NCI-H1092 (cell line): Measurements from ENCODE around the gene FBXW5.

ENCODE experiments used
- DNase-seq: peaks from one replicate; lab custom pipeline; 2025; lab: John Stamatoyannopoulos, UW

FBXW5 gene

DNA sequence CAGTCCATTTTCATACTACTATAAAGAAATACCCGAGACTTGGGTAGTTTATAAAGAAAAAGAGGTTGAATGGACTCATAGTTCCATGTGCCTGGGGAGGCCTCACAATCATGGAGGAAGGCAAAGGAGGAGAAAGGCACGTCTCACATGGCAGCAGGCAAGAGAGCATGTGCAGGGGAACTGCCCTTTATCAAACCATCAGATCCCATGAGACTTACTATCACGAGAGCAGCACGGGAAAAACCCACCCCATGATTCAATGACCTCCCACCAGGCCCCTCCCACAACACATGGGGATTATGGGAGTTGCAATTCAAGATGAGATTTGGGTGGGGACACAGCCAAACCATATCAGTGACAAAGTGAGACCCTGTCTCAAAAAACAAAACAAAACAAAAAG, 38.3 kb downstream of the FBXW5 start:
- DNase-seq, result no peak

DNA sequence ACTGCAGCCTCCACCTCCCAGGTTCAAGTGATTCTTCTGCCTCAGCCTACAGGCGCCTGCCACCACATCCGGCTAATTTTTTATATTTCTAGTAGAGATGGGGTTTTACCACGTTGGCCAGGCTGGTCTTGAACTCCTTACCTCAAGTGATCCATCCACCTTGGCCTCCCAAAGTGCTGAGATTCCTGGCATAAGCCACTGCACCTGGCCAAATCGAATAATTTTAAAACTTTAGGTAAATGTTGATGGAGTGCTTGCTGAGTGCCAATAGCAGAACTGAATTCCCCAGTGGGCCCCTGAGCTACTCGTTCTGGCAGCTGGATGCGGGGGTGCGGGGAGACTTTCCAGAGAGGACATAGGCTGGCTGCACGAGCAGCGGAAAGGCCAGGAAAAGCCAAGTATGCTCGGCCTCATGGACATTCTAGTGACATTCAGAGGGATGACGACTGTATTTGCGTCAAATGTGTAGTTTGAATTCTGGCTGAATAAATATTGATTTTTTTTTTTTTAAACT, 41.4 kb downstream of the FBXW5 start:
- DNase-seq, result no peak

DNA sequence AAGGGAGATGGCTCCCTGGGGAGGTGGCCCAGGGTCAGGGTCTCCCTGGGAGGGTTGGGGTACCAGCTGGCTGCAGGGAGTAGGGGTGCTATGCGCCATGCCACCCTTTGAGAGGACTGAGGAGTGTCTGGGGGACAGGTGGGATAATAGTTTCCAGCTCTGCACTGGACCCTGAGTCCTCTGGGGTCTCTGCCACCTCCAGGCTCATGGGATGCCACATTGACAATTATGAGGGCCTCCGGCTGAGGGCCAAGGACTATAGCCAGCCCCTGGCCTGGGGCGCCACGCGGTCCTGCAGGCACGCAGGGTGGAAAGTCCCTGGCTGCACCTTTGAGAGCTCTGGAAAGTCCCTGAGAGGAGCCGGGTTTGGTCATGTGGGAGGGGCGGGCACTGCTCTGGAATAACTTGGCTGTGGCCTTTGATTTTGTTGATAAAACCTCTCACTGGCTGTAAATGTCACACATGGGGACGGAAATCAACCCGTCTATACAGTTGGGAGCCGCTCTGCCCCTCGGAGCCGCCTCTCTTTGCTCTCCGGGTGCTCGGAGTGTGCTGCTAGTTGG, 42.2 kb downstream of the FBXW5 start:
- DNase-seq, result no peak

DNA sequence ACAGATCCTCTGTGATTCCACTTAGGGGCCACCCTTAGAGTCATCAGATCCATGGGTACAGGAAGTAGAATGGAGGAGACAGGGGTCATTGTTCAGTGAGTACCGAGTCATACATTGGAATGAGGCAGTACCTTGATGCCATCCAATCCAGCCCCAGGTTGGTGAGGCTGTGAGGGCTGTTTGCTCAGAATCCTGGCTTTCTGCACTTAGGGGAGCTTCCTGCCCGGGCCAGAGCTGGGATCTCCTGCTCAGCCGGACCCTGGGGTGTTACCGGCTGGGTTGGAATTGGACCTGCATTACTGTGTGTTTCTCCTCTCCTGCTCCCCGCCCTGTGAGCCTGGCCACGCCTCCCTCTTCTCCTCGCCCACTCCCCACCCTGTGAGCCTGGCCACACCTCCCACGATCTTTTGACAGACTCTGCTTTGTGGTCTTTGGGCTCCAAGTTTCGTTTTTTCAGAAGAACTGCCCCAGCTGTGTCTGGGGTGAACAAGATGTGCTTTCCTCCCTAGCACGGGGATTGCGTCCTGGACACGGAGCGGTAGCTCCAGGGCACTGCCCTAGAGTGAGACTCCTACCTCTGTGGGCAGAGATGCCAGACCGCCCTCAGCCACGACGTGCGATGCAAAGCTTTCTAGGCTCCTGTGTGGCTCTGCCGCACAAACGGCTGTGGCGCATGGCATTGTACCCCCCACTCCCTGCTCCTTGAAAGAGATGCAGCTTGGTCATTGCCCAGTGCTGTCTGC, 42.9 kb downstream of the FBXW5 start:
- DNase-seq, result no peak

DNA sequence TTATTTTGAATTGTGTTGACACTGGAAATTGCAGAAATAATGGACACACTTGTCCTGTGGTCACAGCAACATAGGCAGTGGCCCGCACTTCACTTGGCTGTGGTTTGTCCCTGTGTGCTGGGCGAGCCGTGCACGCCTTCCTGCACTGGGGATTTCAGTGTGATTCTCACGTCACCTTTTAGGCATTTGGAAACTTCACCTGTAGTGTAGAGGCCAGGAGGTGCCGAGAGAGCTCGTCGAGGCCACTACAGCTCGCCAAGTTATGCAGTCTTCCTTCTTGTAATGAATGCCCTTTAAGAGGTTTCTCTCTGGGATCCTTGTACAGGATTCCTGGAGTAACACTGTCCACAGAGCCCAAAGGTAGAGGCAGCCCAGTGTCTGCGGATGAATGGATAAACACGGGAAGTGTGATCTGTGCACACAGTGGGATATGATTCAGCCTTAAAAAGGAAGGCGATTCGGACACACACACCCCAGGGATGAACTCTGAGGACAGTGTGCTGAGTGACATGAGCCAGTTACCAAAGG, 43.5 kb downstream of the FBXW5 start:
- DNase-seq, result no peak

DNA sequence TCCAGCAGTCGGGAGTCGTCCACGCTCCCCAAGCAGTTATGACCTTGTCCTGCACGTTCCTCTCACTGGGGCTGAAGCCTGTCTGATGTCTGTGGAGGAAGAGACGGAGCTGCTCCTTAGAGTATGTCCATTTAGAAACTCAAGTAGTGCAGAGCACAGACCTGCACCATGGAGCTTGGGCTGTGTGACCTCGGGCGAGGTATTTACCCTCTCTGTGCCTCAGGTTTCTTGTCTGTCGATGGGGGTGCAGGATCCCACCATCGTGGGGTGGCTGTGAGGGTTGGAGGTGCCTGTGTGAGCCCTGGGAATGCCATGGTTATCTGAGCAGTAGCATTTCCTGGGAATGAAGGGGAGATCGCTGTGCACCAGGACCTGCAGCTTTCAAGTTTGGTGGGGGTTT, 44.0 kb downstream of the FBXW5 start:
- no peak for DNase-seq

DNA sequence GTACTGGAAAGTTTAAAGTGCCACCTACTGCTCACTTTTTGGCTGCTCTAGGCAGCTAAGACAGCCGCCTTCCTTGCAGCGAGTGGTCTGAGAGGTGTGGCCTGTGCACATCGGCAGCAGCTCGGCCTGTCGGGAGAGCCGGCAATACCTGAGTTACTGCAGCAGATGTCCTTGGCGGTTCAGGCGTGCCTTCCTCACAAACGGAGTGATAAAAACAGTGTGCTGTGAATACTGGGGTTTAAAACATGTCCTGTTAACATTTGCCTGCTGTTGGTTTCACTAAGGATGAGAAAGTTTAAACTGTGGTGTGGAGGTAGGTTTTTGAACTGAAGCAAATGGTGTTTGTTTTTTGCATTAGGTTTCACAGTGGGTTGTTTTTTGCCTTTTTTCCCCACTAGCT, 45.3 kb downstream of the FBXW5 start:
- DNase-seq, result no peak

DNA sequence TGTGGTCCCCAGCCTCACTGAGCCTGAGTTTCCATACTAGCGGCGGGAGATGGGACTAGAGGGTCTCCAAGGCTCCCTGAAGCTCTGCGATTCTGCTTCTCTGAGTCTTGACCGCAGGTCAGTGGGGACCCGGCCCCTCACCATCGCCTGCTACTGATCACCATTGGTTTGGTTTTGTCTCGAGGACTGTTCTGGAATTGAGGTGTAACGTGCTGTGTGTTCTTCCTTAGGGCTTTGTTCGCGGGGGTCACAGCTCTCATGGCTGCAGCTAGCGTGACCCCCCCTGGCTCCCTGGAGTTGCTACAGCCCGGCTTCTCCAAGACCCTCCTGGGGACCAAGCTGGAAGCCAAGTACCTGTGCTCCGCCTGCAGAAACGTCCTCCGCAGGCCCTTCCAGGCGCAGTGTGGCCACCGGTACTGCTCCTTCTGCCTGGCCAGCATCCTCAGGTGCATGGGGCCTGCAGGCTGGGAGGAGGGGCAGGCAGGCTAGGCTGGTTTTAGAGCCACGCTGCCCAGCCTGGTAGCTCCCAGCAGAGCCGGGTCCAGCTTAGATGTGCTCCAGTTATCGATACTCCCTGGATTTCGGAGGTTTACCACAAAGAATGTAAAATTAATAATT, 45.9 kb downstream of the FBXW5 start:
- no peak for DNase-seq

DNA sequence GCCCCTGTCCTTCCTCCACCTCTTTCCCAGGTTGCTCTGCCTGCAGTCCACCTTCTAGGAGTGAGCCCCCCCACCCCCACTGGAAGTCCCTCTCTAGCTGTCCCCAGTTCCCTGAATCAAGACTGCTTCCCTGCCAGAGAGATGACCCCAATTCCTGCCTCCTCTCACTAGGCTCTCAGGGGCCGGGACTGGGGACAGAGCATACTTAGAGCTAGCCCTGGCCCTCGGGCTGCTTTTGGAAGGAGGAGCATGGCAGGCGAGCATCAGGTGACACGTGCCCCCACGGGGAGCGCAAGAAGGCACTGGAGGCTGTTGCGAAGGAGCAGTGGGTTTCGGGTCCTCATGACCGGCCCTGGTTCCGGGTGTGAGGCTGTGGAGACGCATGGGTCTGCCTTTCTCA, 48.5 kb downstream of the FBXW5 start:
- no peak for DNase-seq

DNA sequence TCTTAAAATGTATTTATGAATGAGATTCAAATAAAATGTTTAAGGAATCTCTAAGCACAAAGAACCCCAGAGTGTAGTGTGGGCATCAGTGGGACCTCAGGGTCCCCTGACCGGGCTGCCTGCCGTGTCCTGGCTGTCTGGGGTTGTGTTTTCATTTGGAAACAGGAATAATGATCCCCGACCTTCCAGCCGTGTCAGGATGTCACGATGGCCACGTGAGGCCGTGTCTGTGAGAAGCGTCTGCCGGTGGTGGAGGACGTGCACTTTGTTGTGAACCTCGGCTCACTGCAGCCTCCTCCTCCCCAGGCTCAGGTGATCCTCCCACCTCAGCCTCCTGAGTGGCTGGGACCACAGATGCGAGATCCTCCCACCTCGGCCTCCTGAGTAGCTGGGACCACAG, 53.9 kb downstream of the FBXW5 start:
- DNase-seq, result no peak
